ENCODE measurements around the gene CDK2AP2.
"Not testable (repeated sequence)": the region's sequence is repeated elsewhere in the genome, so short reads cannot be mapped to it uniquely, and the experiment has no call there.

CDK2AP2 gene

DNA sequence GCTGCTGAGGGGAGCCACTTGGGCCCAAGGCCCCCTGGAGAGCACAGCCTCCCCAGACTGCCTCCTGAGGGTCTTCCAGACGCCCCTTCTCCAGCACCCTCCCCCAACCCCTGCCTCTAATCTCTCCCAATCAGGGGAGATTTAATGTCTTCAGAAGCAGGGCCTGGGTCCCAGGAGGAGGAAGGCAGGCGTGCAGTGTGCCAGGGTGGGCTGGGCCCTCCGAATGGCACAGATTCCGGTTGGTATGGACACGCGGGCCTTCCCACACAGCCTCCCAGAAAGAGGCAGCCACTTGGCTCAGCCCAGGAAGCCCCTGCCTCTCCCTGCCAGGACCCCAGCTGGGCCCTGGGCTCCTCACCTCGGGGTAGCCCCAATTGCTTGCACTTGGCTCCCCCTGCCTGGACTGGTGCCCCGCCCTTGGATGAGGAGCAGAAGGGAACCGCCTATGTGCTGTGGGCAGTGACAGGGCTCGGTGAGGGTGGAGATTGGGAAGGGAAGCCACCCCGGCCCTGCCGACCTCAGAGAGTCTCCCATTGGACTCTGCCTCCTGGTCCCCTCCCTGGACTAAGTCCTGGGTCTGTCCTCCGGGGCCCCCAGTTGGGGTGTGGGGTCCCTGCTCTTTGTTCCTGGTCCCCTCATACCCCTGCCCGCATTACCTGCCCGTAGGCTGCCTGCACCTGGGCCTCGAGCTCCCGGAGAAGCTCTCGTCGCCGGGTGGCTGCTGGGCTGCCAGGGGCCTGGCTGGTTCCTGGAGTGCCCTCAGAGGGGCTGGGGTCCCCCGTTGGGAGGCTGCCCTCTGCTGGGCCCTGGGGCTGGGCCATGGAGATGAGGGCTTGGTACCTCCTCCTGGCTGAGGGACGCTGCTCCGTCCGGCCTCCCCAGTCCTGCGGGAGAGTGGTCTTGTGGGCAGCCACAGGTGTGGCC, 15.9 kb upstream of the CDK2AP2 start:
- DNase-seq (ENCODE audit: low spot score), result no peak

DNA sequence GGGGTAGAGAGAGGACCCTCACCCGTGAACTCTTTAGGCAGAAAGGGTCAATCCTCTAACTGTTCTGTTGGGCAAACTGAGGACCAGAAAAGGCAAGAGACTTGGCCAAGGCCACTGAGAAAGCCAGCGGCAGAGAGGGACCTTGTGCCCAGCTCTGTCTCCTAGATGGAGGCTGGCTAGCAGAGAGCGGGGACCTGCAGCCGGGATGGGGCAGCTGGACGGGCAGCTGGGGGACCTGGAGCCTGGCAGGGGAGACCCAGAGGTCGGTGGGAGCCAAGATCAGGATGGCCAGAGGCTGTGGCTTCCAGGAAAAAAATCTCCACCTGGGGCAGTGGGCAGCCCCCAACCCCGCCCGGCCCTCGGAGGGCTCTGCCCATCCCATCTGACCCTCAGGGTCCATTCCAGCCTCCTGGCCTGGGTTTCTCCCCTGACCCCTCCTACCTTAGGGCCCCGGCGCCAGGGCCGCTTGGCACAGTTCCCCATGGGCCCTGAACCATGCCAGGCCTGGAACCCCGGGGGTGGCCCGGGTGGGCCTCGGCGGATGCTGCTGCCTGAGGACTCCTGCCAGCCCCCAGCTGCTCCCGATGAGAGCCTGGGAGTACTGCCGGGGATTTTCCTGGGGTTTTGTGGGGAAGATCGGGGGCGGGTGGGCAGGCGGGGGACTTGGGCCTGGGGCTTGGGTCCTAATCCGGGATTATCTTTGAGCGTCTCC, 15.0 kb upstream of the CDK2AP2 start, which contains the start of gene CABP2:
TSS of gene CABP2 (minus strand) at position 603 of the 712 bp plus-strand sequence. CDS start at position 483, 120 bp downstream.
- DNase-seq (ENCODE audit: low spot score), result no peak

DNA sequence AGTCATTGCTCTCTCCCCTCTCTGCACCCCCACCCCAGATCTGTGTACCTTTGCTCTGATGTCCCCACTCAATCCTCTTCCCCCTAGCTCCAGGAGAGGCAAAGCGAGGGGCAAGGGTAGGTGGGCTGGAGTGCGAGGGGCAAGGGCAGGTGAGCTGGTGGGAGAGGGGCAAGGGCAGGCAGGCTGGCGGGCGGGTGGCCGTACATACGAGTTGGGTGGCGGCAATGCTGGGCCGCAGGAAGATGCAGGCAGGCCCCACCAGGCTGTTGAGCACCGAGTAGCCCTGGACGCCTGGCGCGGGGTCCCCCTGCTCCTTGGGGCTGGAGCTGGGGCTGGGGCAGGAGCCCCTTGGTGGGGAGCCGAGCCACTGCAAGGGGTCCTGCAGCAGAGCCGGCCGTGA, 14.4 kb upstream of the CDK2AP2 start:
- DNase-seq (ENCODE audit: low spot score), result no peak

DNA sequence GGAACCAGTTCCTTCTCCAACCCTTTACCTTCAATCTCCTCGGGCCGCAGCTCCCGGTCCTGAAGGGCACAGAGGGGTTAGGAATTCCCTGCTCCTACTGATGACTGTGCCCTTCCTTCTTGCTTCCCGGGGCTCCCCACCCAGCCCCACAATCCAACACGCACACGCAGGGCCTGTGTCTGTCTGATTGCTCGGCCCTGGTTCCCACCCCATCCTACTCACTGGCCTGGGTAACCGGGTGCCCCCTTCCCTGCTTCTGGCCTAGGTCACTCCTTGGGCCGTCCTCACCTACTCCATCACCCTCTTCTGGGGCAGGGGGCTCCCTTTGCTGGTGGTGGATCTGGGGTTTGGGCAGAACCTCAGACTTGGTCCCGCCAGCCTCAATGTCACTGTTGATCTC, 14.0 kb upstream of the CDK2AP2 start:
- DNase-seq (ENCODE audit: low spot score), result no peak

- no peak for DNase-seq (ENCODE audit: low spot score)
Measured at GRCh38 chr11:67520856-67521824, 13.2 kb upstream of the CDK2AP2 start.

- no peak for DNase-seq (ENCODE audit: low spot score)
Measured at GRCh38 chr11:67519726-67520125, 11.8 kb upstream of the CDK2AP2 start.

DNA sequence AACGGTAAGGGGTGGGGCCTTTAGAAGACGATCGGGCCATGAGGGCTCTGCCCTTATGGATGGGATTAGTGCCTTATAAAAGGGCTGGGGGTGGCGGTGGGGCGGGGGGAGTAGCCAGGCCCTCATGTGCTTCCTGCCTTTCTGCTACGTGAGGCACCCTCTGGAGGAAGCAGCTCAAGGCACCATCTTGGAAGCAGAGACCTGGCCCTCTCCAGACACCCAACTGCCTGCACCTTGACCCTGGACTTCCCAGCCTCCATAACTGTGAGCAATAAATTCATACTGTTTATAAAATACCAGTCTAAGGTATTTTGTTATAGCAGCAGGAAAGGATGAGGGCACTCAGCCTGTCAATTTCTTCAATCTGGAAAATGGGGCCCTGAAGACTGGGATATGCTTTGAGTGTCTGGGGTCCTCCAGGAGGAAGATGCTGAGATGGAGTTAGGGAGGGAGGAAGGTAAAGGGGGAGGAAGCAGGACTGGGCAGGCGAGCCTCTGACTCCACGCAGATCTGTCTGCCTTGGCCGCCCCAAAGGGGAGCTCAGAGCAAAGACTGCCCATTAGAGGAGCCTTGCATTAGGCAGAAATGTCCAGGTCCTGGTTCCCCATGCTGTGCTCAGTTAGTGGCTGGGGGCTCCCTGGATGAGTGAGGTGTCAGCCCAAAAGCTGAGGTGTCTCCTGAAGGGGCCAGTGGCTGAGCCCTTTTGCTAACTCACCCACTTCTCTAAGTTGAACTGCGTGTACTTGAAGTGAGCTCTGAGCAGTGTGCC, 10.0 kb upstream of the CDK2AP2 start:
- no peak for DNase-seq (ENCODE audit: low spot score)

GRCh38 chr11:67516806-67517205, 8.8 kb upstream of the CDK2AP2 start:
- DNase-seq (ENCODE audit: low spot score), result no peak

DNA sequence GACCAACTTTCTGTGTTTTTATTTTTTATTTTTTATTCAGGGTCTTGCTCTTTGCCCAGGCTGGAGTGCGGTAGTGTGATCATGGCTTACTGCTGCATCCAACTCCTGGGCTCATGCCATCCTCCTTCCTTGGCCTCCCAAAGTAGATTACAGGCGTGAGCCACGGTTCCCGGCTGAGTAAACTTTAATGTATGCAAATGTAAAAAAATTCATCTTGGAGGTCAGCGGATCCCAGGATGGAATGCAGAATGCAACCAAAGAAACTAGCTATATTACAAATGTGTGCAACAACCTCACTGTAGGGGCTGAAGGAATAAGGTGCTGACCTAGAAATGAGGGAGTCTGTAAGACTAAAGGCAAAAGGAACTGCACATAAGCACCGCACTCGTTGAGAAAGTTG, 6.2 kb upstream of the CDK2AP2 start:
- DNase-seq (ENCODE audit: low spot score), result no peak

GRCh38 chr11:67511558-67511957, 3.6 kb upstream of the CDK2AP2 start:
- DNase-seq (ENCODE audit: low spot score), result not testable (repeated sequence)

- DNase-seq (ENCODE audit: low spot score), result no peak
Measured at GRCh38 chr11:67510023-67510345, 2.0 kb upstream of the CDK2AP2 start.

DNA sequence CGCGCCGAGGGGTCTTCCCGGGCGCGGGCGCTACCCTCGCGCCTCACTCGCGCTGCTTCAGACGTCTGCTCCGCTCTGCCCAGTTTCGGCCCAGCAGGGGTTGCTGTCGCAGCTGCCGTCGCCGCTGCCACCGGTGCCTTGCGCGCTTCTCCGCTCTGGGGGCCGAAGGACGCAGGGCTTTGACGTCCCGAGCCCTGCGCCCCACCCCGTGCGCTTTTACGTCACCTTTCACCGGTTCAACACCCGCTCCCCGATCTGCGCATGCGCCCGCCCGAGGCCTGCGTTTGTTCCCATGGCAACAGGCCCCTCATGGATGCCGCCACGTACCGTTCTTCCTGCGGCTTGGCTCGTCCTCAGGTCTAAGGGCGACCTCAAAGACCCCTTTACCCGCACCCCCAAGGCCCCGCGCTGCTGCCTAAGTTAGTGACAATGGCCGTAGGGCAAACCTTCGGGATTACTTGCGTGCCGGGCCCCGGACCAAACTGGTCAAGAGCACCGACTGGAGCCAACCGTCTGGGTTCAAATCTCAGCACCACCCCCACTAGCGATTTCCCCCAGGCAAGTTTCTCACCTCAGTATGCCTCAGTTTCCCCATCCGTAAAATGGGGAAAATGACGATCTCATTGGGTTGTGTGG, 642 bp upstream of the CDK2AP2 start:
- DNase-seq (ENCODE audit: low spot score), result peak; percentile 96

- no peak for DNase-seq (ENCODE audit: low spot score)
Measured at GRCh38 chr11:67507242-67507863, 609 bp downstream of the CDK2AP2 start.

DNA sequence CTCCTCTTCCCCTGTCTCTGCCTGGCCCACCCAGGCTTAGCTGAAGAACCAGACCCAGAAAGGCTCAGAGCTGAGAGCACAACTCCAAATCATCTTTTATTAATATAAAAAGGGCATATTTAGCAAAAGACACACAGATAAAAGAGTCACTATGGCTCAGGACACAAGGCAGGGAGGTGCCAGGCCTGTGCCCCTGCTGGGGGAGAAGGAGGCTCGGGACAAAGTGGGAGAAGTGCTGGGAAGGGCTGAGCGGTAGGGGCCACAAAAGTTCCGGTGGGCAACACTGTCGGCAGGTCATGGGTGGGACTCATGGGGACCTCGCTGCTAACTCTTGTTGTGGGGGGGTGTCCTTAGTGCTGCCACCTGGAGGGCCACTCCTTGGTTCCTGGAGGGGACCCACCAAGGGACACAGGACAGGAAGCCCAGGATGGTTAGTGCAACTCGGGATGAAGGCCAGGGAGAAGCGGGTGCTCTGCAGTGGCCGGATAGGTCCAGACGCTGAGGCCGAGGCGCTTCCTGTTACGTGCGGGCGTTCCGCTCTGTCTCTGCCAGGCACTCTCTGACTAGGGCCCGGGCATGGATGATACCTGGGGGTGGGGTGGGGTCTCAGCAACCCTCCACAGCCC, 1.4 kb downstream of the CDK2AP2 start:
- DNase-seq (ENCODE audit: low spot score), result no peak

- peak; percentile 99 for DNase-seq (ENCODE audit: low spot score)
Measured at GRCh38 chr11:67505605-67506396, 2.2 kb downstream of the CDK2AP2 start.

DNA sequence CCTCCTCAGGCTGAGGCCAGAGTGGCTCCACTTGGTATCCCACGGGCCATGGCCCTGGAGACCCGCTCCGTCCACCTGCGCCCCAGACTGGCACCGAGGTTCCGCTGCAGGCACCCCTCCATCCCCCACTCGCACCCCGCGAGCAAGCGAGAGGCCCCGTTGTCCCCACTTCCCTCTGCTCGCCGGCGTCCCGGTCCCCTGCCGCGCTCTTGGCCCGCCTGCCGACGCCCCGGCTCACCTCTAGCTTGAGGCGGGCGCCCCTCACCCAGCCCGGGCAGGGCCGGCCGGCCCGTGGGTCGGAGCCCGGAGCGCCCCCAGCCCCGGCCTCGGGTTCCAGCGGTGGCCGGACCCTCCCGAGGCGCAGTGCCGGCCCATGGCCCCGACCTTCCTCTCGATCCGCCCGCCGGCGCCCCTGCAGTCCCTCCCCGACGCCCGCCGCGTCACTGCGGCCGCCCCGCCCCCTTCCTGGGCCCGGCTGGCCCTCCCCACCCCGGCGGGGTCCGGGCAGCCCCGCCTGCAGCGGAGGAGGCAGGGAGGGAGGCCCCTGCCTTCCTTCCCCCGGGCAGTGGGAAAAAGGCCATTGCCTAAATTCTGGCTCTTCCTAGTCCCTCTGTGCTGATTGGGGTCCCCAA, 2.9 kb downstream of the CDK2AP2 start, which contains the start of gene PITPNM1:
TSS of gene PITPNM1 (minus strand) at position 414 of the 632 bp plus-strand sequence. CDS start 1,183 bp downstream, outside the sequence.
- DNase-seq (ENCODE audit: low spot score), result peak; percentile 80

DNA sequence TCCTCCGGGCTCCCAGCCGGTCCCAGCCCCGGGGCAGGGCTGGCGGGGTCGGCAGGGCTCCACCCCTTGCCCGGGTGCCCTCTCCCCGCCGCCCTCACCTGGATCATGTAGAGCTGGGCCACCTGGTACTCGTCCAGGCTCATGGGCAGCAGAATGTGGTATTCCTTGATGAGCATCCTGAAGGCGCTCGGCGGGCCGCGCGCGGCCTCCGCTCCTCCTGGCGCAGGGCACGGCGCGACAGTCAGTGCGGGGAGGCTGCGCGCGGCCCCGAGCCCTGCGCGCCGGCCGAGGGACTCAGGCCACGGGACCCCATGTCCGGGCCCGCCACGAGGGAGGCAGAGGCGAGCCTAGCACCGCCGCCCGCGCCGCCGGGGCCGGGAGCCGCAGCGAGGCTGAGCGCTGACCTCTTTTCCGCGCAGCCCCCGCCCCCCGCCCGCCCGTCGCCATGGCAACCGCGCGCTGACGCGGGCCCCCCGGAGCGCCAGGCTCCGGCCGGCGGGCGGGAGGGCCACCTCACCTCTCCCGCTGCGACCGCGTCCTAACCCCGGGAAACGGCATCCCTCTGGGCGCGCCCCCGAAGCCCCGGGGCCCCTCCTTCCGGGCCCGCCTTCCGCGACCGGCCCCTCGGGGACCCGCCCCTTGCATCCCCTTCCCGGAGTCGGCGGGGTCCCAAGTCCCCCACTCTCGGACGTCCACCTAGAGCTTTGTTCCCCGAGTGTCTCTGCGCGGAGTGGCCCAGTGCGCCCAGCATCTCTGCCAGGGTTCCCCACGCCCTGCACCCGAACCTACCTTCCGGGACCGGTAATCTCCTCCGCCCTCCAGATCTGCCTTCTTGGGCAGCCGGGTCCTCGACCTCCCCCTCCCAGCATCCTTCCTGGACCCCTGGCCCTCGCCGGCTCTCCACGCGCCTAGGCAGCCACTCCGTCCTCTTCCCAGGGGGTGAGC, 3.7 kb downstream of the CDK2AP2 start:
- peak; percentile 66 for DNase-seq (ENCODE audit: low spot score)

Data from kidney tubule cell (primary cell).